Sigmoid colon (tissue), 3 donors: ENCODE data around the gene ZFP91.

Source experiments
- POLR2A ChIP-seq, 2 donors: fragments of 450-650 bp; IDR thresholded peaks; one replicate each; pipeline ENCODE4 v1.6.1; 2016; ENCODE audit warnings: antibody characterized with exemption in 2 of 2, mild to moderate bottlenecking in 2 of 2, moderate library complexity in 2 of 2
- TF ChIP-seq, protein P1 (sequence below), 4 experiments: fragments of 450-650 bp in 3 of 4; fragments of 200-600 bp in 1 of 4; IDR thresholded peaks; one replicate each; pipeline ENCODE4 v1.5.1; 2016 to 2019; ENCODE audit warnings: antibody characterized with exemption in 4 of 4, mild to moderate bottlenecking in 3 of 4, moderate library complexity in 2 of 4

DNA sequence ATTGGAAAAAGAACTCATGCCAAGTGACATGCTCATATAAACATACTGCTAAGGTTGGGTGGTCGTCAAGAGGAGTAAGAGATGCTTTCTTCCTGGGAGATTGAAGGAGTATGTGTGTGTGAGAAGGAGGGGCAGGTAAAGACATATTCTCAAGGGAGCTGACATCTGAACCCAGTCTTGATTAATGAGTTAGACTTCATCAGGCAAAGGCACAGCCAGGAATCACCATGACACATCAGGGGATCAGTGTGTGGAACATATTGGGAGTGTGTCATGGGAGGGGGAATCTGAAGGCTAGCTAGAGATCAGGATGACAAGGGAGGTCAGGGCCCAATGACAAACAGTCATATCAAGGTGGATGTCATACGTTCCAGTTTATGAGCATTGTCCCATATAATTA, 58.5 kb downstream of the ZFP91 start:
- no peak for TF ChIP-seq POLR2A (IDR thresholded peaks at IDR 0.05)
- TF ChIP-seq, protein P1, sequence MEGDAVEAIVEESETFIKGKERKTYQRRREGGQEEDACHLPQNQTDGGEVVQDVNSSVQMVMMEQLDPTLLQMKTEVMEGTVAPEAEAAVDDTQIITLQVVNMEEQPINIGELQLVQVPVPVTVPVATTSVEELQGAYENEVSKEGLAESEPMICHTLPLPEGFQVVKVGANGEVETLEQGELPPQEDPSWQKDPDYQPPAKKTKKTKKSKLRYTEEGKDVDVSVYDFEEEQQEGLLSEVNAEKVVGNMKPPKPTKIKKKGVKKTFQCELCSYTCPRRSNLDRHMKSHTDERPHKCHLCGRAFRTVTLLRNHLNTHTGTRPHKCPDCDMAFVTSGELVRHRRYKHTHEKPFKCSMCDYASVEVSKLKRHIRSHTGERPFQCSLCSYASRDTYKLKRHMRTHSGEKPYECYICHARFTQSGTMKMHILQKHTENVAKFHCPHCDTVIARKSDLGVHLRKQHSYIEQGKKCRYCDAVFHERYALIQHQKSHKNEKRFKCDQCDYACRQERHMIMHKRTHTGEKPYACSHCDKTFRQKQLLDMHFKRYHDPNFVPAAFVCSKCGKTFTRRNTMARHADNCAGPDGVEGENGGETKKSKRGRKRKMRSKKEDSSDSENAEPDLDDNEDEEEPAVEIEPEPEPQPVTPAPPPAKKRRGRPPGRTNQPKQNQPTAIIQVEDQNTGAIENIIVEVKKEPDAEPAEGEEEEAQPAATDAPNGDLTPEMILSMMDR (IDR thresholded peaks at IDR 0.05) = no peak
